ENCODE measurements around the gene MLST8. TPM values are rescaled to one million over a fixed set of nuclear protein-coding genes. Genes with fewer than 3 reads are reported as not detected.
"Not testable (repeated sequence)": the region's sequence is repeated elsewhere in the genome, so short reads cannot be mapped to it uniquely, and the experiment has no call there.

The MLST8 gene
- polyA plus RNA-seq, 1 donor (not counting 4 experiments of a cell fraction or from before 2014, with no cell fraction given), result 35.7 TPM

- DNase-seq (ENCODE audit: low read depth, low spot score) (no peak), FAIRE-seq (no peak)
- dilution Hi-C loops (cut with MboI; ENCODE audit: extremely low pct_ligation_motif_present, low sequenced_read_pairs), result no loop called here
- peaks cover 10% of the 10 kb centered on the region for H3K4me1 ChIP-seq (ENCODE audit: control insufficient read depth, extremely low read depth, insufficient read depth, low read length)
- H2AFZ ChIP-seq (ENCODE audit: control insufficient read depth, low read length), result no peak overlapping the region
- H3K4me2 ChIP-seq (ENCODE audit: control insufficient read depth, extremely low read depth, insufficient read depth, low read depth, low read length), result no peak overlapping the region
- H3K79me2 ChIP-seq (ENCODE audit: control insufficient read depth, insufficient read depth, low read length), result peaks cover 41% of the 10 kb centered on the region
- no peaks in the 10 kb centered on the region for H3K27me3 ChIP-seq (ENCODE audit: control insufficient read depth, extremely low read depth, insufficient read depth, low read length)
- H4K20me1 ChIP-seq (ENCODE audit: control insufficient read depth, extremely low read depth, insufficient read depth, low read length), result peaks cover 18% of the 10 kb centered on the region
- H3K9me1 ChIP-seq (ENCODE audit: control insufficient read depth, extremely low read depth, insufficient read depth, low read length), result no peaks in the 10 kb centered on the region
- no peak overlapping the region for H3K27ac ChIP-seq (ENCODE audit: control insufficient read depth, insufficient read depth, low read length)
- no peaks in the 10 kb centered on the region for H3K9me3 ChIP-seq (ENCODE audit: control insufficient read depth, low read depth, low read length)
- no peak overlapping the region for H3K9ac ChIP-seq (ENCODE audit: control insufficient read depth, extremely low read depth, insufficient read depth, low read length)
- no peak for TF ChIP-seq CTCF (optimal IDR thresholded peaks at IDR 0.05 in 1 of 3, IDR thresholded peaks at IDR 0.05 in 1 of 3, conservative IDR thresholded peaks at IDR 0.05 in 1 of 3; ENCODE audit: extremely low read depth in 1 of 3, insufficient read depth in 2 of 3, low read length in 3 of 3)
- no peak for TF ChIP-seq EZH2 (IDR thresholded peaks at IDR 0.05; ENCODE audit: low read length)
- H3K36me3 ChIP-seq (ENCODE audit: control insufficient read depth in 2 of 2, extremely low read depth in 1 of 2, insufficient read depth in 2 of 2, low read length in 2 of 2), result peaks cover 34 to 45% of the 10 kb centered on the region in 2 experiments
- H3K4me3 ChIP-seq (ENCODE audit: control insufficient read depth in 2 of 3, extremely low read depth in 1 of 3, insufficient read depth in 2 of 3, low read depth in 1 of 3, low read length in 3 of 3), result no peak overlapping the region
These were observed 51.4 kb downstream of the MLST8 start for GRCh38 chr16:2256531-2257140.

GRCh38 chr16:2257726-2258125 is 52.5 kb downstream of the MLST8 start:
- Histone ChIP-seq H2AFZ (ENCODE audit: control insufficient read depth, low read length) (no peak overlapping the region), H3K27ac (ENCODE audit: control insufficient read depth, insufficient read depth, low read length) (no peak overlapping the region), H3K36me3 (ENCODE audit: control insufficient read depth in 2 of 2, extremely low read depth in 1 of 2, insufficient read depth in 2 of 2, low read length in 2 of 2) (peaks cover 38 to 54% of the 10 kb centered on the region in 2 experiments), H3K9me3 (ENCODE audit: control insufficient read depth, low read depth, low read length) (no peaks in the 10 kb centered on the region), H4K20me1 (ENCODE audit: control insufficient read depth, extremely low read depth, insufficient read depth, low read length) (peaks cover 16% of the 10 kb centered on the region), H3K79me2 (ENCODE audit: control insufficient read depth, insufficient read depth, low read length) (peaks cover 50% of the 10 kb centered on the region), H3K9me1 (ENCODE audit: control insufficient read depth, extremely low read depth, insufficient read depth, low read length) (no peaks in the 10 kb centered on the region), H3K4me2 (ENCODE audit: control insufficient read depth, extremely low read depth, insufficient read depth, low read depth, low read length) (no peak overlapping the region), H3K4me3 (ENCODE audit: control insufficient read depth in 2 of 3, extremely low read depth in 1 of 3, insufficient read depth in 2 of 3, low read depth in 1 of 3, low read length in 3 of 3) (no peak overlapping the region), H3K9ac (ENCODE audit: control insufficient read depth, extremely low read depth, insufficient read depth, low read length) (no peak overlapping the region), H3K4me1 (ENCODE audit: control insufficient read depth, extremely low read depth, insufficient read depth, low read length) (no peaks in the 10 kb centered on the region), H3K27me3 (ENCODE audit: control insufficient read depth, extremely low read depth, insufficient read depth, low read length) (no peaks in the 10 kb centered on the region)
- TF ChIP-seq EZH2 (IDR thresholded peaks at IDR 0.05; ENCODE audit: low read length) (no peak), CTCF (optimal IDR thresholded peaks at IDR 0.05 in 1 of 3, IDR thresholded peaks at IDR 0.05 in 1 of 3, conservative IDR thresholded peaks at IDR 0.05 in 1 of 3; ENCODE audit: extremely low read depth in 1 of 3, insufficient read depth in 2 of 3, low read length in 3 of 3) (no peak)
- FAIRE-seq, result no peak
- DNase-seq (ENCODE audit: low read depth, low spot score), result no peak
- dilution Hi-C loops (cut with MboI; ENCODE audit: extremely low pct_ligation_motif_present, low sequenced_read_pairs), result no loop called here

GRCh38 chr16:2258530-2258929 is 53.3 kb downstream of the MLST8 start:
- Histone ChIP-seq H3K36me3 (ENCODE audit: control insufficient read depth in 2 of 2, extremely low read depth in 1 of 2, insufficient read depth in 2 of 2, low read length in 2 of 2) (peaks cover 41 to 58% of the 10 kb centered on the region in 2 experiments), H3K79me2 (ENCODE audit: control insufficient read depth, insufficient read depth, low read length) (peaks cover 59% of the 10 kb centered on the region), H4K20me1 (ENCODE audit: control insufficient read depth, extremely low read depth, insufficient read depth, low read length) (peaks cover 19% of the 10 kb centered on the region)
- H3K9me3 ChIP-seq (ENCODE audit: control insufficient read depth, low read depth, low read length); H3K4me1 ChIP-seq (ENCODE audit: control insufficient read depth, extremely low read depth, insufficient read depth, low read length); H3K4me3 ChIP-seq (ENCODE audit: control insufficient read depth in 2 of 3, extremely low read depth in 1 of 3, insufficient read depth in 2 of 3, low read depth in 1 of 3, low read length in 3 of 3); H3K27me3 ChIP-seq (ENCODE audit: control insufficient read depth, extremely low read depth, insufficient read depth, low read length); FAIRE-seq; DNase-seq (ENCODE audit: low read depth, low spot score); H3K9ac ChIP-seq (ENCODE audit: control insufficient read depth, extremely low read depth, insufficient read depth, low read length); H3K9me1 ChIP-seq (ENCODE audit: control insufficient read depth, extremely low read depth, insufficient read depth, low read length); H2AFZ ChIP-seq (ENCODE audit: control insufficient read depth, low read length); dilution Hi-C loops (cut with MboI; ENCODE audit: extremely low pct_ligation_motif_present, low sequenced_read_pairs); H3K27ac ChIP-seq (ENCODE audit: control insufficient read depth, insufficient read depth, low read length); H3K4me2 ChIP-seq (ENCODE audit: control insufficient read depth, extremely low read depth, insufficient read depth, low read depth, low read length): not testable (repeated sequence)

Data from keratinocyte (primary cell).